ENCODE measurements around the gene MACF1.
A peak's percentile ranks its signal among the peaks of the same experiment; 100 is the strongest.
"Not testable (repeated sequence)": the region's sequence is repeated elsewhere in the genome, so short reads cannot be mapped to it uniquely, and the experiment has no call there.

MACF1 gene

DNA sequence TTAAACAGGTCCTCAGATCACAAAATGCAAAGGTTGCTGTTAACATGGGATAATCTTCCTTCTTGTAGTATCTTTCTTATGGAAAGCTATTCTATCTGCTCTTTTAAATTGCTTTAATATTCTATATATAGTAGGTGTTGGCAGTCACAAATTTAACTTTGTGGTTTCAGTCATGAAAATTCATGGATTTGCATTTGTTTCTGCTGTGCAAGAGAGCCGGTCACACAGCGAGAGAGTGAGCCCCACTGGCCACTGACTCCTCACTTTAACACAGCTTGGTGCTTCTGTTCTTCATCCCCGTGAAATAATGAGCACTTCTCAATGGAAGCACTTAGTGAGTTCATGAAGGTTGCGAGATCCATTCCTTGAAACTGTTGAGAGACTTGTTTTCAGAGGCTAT, 268.8 kb downstream of the MACF1 start:
- DNase-seq, result no peak

DNA sequence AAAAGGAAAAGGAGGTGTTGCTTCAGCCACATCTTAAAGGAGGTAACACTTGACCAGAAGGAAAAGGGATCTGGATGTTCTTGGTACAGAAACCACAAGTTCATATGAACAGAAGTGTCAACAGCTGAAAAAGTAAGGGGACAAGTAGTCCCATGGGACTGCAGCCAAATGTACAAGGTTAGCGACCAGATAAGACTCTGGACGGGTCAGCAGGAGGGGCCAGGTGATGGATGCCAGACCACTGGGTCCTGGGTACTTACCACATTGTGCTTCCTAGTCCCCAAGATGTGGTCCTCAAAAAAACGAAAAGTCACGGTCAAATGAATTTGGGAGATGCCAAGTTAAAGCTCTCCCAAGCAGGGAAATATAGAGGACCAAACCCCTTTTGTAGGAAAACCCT, 270.3 kb downstream of the MACF1 start:
- no peak for DNase-seq

DNA sequence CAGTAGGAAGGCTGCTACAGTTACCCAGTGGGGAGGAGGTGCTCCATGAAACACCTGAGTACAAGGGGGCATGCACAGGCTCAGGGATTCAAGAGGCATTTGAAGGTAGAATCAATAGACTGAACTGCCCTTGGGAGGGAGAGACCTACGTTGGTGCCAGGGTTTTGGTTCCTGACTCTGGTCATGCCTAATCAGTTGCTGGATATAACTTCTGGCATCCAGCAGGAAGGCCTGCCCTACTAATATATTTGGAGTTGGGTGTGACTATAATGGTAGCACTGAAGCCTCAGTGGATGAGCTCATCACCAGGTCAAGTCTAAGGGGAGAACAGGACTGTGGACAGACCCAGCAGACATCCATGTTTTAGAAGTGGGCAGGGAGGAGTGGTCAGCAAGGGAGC, 271.1 kb downstream of the MACF1 start:
- DNase-seq, result not testable (repeated sequence)

DNA sequence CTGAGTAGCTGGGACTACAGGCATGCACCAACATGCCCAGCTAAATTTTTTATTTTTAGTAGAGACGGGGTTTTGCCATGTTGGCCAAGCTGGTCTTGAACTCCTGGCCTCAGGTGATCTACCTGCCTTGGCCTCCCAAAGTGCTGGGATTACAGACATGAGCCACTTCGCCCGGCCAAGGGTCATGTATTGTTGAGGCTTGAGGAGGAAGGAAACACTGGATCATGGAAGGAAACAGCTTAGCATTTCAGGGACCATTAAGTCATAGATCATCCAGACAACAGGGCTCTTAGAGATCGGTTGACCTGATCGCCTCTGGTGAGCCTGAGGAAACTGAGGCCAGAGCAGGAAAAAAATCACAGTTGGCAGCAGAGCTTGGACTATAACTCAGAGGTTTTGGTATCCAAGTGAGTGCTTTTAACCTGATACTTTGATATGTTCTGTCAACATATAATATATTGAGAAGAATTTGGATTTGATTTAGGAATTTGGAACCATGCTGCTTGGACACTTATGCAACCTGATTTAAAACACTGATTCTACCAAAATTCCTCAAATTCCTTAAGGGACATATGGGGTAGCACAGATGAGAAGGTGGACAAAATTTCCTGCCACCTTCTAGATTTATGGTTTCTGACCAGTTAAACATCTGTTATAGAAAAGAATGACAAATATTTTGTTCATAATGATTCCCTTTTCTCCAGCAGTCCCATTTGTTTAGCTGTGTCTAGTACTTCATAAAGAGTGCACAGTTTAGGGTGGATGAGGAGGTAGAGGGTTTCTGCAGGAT, 273.8 kb downstream of the MACF1 start:
- DNase-seq, result no peak

DNA sequence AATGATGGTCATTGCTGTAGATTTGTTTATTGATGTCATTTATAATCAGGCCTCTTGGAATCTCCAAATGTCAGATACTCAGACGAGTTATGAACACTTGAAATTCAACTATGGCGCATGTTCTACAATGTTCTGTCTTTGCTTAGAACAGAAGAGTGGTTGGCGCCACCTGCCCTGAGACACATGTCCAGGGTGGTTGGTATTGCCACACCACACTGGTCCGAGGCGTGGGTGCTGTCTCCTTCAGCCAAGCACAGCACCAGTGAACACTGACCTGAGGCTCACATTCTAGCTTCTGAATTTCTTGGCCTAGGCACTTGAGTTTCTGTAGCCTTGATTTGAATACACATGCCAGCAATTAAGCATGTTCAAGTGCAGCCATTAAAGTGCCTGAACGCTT, 276.8 kb downstream of the MACF1 start:
- DNase-seq, result no peak

DNA sequence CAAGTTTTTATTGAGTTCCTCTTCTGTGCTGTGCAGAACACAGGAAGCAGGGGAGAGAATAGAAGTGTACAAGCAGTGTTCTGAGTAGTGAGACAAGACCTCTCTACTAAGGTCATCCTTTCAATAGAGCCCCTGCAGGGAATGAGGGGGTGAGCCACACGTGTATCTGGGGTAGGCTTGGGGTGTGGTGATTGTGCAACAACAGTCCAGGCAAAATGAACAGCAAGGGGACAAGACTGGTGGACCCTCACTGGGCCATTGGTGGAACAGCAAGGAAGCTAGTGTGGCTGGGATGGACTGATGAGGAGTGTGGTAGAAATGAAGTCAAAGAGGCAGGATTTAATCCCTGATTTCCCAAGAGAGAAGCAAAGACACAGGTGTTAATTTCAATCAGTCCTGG, 278.8 kb downstream of the MACF1 start:
- no peak for DNase-seq

DNA sequence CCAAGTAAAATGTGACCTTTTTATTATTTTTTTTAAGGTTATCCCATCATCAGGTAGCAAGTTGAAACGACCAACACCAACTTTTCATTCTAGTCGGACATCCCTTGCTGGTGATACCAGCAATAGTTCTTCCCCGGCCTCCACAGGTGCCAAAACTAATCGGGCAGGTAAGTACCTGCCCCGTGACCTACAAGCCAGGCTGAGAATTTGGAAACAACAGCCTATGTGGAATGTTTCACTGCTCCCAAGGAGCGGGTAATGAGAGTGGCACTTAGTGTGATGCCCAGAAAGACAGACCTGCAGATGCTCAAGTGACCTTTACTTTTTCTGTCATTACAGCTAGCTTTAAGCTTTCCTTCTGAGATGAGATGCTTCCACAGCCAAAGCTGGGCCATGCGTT, 280.1 kb downstream of the MACF1 start:
- no peak for DNase-seq

DNA sequence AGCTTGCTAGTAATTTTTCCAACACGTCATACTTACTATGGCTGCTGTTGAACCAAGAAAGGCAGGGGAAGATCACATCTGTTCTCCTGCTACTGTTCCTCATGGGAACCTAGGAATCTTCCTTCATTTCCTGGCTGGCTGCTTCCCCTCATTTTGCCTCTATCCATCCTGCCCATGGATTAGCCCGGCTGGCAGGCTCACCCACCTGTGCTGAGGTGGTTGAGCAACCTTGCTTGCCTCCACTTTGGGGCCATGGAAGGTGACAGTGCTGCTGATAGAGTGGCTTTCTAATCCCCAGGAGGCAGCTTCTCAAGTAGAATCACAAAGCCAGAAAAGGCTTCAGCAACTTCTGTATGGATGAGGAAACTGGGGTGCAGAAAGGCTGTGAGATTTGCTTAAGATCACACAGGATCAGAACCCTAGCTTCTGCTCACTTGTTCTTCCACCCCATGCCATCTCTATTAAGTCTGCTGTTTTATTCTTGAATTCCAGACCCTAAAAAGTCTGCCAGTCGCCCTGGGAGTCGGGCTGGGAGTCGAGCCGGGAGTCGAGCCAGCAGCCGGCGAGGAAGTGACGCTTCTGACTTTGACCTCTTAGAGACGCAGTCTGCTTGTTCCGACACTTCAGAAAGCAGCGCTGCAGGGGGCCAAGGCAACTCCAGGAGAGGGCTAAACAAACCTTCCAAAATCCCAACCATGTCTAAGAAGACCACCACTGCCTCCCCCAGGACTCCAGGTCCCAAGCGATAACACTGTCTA, 280.7 kb downstream of the MACF1 start:
- no peak for DNase-seq

DNA sequence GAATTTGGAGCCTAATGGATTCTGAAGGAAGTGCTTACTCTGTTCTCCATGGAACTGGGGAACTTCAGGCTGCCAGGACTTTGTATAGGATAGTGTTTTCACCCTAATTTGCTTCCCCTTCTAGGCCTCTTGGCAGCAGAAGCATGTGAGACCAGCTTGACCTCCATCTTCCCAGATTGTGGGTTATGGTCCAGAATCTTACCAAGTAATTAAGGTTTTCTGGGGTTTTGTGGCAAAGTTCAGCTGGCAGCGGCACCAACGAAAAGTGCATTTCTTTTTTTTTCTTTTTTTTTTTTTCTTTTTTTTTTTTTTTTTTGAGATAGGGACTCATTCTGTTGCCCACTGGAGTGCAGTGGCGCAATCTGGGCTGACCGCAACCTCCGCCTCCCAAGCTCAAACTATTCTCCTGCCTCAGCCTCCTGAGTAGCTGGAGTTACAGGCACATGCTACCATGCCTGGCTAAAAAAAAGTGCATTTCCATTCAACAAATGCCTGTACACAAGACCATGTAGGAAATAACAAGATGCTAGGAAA, 283.6 kb downstream of the MACF1 start:
- no peak for DNase-seq

DNA sequence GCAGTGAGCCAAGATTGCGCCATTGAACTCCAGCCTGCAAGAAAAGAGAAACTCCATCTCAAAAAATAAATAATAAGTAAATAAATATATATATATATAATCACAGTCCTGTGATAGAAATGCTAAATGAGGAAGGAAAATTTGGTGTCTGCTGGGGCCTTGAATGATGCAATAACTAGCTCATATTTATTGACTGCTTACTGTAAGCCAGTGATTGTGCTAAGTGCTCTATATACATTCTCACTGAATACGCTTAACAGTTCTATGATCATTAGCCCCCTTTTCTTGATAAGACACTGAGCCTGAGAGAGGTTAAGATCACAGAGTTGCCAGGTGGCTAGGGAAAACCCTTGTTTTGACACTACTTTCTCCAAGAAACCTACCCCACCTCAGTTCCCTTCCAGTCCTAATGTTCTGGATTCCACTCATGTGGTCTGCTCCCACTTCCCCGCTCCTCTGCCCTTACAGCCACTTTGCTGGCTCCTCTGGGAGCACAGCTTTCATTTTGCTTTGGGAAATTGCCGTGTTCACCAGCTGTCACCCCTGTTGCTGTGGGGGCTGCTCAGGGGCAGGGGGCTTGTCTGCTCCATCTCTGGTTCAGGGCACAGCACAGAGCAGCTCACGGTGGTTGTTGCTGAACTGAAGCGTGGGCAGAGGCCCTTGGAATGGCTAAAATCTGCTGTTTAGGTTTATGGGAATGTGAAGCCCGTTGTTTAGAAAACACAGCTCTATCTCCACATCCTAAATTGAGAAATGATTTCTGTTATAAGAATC, 284.5 kb downstream of the MACF1 start:
- DNase-seq, result no peak

DNA sequence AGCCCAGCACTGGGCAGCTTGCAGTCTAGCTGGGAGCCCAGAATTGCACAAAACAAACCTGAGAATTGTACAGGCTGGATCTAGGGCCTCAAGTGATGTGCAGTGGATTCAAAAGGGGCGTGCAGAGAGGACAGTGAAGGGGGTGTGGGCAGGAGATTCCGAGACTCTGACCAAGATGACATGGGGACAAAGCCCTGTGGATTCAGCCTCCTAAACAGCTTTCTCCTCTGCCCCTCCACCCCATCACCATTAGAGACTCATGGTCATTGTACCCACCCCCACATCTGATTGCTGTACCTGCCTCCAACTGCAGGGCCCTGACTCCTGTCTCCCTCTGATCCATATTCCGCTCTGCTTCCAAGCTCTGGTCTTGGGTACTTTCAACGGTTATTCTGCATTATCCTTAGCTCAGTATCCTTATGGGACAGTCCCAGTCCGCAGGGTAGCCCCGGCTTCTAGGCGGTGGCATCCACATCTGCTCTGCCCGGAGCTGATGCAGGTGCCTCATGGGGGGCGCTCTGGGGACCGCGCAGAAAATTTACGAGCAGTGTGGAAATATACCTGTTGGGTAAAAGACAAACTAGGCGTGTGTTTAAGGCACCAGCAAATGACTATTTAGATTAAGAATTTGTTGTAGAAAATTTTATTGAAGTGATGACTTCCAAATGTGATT, 285.2 kb downstream of the MACF1 start:
- DNase-seq, result no peak

DNA sequence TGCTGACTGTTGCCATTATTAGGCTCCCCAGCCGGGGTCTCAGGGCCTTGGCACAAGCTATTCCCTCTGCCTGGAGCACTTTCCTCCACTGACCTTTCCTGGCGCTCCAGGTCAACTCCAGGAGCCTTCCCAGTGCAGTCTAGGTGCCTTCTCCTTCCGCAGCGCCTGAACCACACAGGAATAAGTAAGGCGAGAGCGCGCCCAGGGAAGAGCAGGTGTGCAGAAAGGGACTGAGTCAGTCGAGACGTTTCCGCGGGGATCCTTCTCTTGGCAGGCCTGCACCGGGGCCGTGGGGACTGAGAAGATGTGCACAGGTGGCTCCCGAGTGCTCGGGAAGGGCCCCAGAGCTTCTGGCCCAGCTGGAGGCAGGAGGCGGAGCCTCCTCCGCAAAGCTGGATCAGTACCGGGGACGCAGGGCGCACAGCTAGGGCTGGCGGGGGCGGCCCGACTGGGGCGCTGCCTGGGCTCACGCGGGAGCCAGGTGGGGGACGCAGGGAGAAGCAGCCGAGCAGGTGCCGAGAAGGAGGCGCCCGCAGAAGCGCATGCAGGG, 286.2 kb downstream of the MACF1 start:
- DNase-seq, result peak; percentile 85

DNA sequence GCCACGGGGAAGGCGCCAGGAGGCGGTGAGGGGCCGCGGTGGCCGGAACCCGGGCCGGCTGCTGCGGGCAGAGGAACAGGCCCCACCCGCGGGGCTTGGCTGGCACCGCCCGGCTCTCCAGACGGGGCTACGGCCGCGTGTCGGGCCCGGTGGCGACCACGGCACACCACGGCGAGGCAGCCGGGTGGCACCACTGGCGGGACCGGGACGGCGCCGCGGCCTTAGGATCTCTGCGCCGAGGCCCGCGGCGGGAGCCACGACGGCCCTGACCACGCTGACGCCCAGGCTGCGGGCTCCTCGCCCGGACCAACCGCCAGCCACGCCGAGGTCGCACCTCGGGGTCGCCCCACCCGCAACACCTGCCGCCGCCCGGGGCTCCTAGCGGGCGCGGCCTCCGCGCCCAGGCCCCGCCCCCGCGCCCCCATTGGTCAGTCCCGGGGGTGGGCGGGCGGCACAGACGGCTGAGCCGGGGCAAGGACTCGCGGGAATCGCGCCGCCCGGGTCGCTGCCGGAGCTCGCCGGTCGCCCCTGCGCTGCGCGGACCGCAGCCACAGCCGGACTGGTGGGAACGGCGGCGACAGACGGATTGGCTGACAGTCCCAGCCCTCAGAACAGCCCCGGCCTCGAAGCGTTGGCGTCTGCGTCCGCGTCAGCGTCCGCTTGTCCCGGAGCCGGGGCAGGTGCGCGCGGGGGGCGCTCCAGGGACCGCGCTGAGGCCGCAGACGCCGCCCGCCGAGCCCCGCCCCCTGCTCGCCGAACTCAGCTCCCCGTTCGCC, 286.8 kb downstream of the MACF1 start, which contains the start of gene BMP8A:
BMP8A (plus strand) TSS at position 491 of the 776 bp plus-strand sequence. CDS start 356 bp downstream, outside the sequence.
- DNase-seq, result peak; percentile 100

DNA sequence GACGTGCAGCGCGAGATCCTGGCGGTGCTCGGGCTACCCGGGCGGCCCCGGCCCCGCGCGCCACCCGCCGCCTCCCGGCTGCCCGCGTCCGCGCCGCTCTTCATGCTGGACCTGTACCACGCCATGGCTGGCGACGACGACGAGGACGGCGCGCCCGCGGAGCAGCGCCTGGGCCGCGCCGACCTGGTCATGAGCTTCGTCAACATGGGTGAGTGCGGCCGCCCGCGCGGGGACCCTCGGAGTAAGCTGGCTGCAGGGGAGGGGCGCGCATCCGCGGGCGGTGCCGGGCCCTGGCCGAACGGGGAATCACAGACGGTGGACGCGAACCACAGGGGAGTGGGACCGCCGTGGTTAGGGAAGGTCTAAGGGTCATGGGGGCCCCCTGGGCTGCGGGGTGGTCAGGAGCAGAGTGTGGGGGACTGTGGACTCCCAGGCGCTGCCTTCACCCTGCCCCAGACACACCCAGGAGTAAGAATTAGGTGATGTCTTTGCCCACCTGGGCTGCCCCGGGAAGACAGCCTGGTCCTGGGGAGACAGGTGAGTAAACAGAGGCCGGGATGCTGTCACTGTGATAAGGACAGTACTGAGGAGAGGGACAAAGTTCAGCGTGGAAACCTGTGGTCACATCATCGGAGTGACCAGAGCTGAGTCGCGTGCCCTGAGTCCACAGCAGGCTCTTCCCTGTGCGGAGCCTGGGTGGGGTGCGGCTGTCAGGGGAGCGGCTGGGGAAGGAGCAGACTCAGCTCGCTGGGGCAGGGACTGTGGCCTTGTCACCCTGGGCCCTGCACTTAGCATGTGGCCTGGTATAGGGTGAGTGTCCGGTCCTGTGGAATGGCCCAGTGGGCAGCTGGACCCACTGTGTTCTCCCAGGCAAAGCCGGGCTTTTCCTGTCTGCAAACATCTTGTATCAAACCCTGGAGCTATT, 287.9 kb downstream of the MACF1 start:
- not testable (repeated sequence) for DNase-seq

DNA sequence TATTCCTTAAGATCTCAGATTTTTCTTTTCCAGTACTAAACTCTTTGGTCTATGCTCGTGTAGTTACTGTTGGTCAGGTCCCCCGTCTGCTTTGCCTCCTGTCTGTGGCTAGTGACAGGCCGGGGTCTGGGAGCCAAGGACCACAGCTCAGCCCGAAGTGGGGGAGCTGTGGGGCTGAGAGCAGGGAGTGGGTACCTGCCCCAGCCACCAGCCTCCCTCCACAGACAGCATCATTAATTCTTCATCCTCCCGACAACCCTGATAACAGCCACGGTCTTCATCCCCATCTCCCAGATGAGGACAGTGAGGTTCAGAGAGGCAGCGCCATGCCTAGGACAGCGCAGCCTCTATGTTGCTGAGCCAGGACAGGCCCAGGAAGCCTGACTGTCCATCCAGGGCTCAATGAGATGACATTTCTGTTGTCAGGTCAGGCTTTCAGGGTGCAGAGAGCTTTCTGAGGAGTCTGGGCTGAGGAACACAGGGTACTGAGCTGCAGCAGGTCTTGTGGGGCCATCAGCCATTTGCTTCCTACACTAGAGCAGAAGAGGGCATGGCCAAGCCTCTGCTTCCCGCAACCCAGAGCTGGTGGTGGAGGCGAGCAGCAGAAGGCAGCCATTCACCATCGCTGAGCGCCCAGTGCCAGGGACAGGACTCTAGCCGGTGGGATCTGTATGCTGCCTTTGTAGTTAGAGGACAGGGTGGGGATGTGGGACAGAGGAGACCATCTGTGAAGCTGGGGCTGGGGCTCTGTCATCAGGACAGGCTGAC, 288.7 kb downstream of the MACF1 start:
- DNase-seq, result not testable (repeated sequence)

DNA sequence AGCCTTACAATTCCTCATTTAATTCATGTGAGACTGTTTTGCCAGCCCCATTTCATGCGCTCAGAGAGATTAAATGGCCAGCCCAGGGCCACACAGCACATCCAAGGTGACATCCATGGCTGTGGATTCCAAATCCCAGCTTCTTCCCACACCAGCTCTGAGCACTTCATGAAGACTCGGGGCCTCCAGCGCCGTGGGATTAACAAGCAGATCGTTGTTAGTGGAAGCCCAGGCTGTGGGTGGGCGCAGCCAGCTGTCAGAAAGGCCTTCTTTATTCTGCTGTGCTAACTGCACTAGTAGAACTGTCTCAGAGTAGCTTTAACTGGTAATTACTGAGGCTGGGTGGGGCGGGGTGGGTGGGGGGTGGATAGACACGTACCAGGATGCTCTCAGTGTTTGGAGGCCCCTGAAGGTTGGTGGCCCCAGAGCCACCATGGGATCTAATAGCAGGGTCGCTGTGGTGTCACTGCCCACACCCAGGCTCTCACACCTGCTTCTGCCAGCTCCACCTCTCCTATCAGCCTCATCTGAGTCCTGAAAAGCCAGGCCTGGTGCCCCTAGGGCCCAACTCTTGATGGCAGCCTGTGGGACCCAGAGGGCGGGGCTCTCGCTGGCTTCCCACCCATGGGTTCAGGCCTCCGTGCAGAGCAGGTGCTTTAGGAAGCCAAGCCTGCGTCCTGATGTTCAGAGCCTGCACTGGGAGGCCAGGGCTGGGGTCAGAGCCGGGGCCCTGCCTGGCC, 290.3 kb downstream of the MACF1 start:
- no peak for DNase-seq

DNA sequence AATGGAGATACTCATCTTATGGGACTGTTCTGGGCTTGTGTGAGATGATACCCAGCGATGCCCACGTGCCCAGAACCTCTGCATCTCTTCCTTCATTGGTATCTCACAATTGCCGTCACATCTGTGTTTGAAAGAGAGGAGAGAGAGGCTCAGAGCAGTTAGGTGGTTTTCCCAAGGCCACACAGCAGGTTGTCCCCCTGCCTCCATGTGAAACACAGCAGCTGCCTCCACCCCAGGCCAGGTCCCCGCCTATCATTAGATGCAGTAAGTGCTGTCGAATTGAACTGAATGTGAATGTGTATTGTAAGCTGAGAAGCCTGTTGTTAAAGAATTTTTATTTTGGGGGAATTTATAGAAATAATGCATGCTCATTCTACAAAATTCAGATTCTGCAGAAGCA, 292.0 kb downstream of the MACF1 start:
- DNase-seq, result not testable (repeated sequence)

DNA sequence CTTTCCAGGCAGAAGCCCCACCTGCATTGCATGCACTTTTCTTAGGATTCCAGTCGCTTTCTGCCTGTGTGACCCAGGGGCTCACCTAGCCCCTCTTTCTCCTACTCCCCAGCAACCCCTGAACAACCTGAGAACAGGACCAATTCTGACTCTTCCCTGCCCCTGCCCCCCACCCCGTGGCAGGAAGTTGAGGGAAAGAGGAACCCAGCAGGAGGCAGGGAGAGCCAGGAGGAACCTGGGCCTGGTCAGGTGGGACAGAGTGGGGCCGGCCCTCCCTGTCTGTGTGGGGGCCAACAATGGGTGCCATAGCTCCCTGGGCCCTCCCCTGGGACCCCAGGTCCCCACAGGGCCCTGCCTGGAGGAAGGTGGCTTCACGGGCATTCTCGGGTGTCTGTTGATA, 293.1 kb downstream of the MACF1 start:
- no peak for DNase-seq

Measured in NCI-H748 treated with DMSO at 0.1 percent for 48 hours (cell line).